ENCODE data around the gene RERE. TPM values are rescaled to one million over a fixed set of nuclear protein-coding genes. Genes with fewer than 3 reads are reported as not detected.
A peak's percentile ranks its signal among the peaks of the same experiment; 100 is the strongest.

The RERE gene
- total RNA-seq, 1 experiment from 2014 or later: 217 TPM

DNA sequence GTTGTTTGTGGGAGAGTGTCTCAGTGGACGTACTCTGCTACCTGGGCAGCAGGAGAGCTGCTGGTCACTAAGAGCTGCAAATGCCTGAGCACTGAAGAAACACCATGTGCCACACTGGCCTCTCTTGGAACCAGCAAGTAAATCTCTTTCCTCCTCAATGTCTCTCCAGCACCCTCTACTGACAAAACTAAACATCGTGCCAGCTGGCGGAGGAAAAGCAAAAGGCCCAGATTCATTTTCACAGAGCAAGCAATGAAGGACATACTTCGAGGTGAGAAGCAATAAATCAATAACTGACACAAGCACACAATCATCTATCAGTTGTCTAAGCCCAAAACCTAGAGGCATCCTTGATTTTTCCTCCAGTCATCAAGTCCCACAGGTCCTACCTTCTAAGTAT is 78.1 kb downstream of the RERE start:
- H3K9me3 ChIP-seq (ENCODE audit: control insufficient read depth, insufficient read depth, low read depth, low read length): peaks cover 8% of the 10 kb centered on the region; the same call in 1 of the 2 replicates
- no peaks in the 10 kb centered on the region for H3K27me3 ChIP-seq (ENCODE audit: control insufficient read depth, insufficient read depth, low read length)
- ChIA-PET CTCF (no interaction called here), POLR2A (no interaction called here)
- intact Hi-C loops (cut with micrococcal nuclease; ENCODE audit: unreplicated experiment): no loop called here
- BruUV-seq (replicated peaks): no TSS peak
- ATAC-seq (no peak), DNase-seq (ENCODE audit: low read depth, low spot score) (no peak)
- in situ Hi-C loops (cut with HindIII; ENCODE audit: low pct_unique_long_range_greater_than_20kb, low sequenced_read_pairs): no loop called here
- no peak overlapping the region for H3K27ac ChIP-seq (ENCODE audit: low read length)
- H3K4me3 ChIP-seq (ENCODE audit: low read depth in 2 of 2, low read length in 2 of 2): no peak overlapping the region
- TF ChIP-seq, protein P1, sequence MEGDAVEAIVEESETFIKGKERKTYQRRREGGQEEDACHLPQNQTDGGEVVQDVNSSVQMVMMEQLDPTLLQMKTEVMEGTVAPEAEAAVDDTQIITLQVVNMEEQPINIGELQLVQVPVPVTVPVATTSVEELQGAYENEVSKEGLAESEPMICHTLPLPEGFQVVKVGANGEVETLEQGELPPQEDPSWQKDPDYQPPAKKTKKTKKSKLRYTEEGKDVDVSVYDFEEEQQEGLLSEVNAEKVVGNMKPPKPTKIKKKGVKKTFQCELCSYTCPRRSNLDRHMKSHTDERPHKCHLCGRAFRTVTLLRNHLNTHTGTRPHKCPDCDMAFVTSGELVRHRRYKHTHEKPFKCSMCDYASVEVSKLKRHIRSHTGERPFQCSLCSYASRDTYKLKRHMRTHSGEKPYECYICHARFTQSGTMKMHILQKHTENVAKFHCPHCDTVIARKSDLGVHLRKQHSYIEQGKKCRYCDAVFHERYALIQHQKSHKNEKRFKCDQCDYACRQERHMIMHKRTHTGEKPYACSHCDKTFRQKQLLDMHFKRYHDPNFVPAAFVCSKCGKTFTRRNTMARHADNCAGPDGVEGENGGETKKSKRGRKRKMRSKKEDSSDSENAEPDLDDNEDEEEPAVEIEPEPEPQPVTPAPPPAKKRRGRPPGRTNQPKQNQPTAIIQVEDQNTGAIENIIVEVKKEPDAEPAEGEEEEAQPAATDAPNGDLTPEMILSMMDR (IDR thresholded peaks at IDR 0.05): peak; percentile 28
- TF ChIP-seq, protein P2, sequence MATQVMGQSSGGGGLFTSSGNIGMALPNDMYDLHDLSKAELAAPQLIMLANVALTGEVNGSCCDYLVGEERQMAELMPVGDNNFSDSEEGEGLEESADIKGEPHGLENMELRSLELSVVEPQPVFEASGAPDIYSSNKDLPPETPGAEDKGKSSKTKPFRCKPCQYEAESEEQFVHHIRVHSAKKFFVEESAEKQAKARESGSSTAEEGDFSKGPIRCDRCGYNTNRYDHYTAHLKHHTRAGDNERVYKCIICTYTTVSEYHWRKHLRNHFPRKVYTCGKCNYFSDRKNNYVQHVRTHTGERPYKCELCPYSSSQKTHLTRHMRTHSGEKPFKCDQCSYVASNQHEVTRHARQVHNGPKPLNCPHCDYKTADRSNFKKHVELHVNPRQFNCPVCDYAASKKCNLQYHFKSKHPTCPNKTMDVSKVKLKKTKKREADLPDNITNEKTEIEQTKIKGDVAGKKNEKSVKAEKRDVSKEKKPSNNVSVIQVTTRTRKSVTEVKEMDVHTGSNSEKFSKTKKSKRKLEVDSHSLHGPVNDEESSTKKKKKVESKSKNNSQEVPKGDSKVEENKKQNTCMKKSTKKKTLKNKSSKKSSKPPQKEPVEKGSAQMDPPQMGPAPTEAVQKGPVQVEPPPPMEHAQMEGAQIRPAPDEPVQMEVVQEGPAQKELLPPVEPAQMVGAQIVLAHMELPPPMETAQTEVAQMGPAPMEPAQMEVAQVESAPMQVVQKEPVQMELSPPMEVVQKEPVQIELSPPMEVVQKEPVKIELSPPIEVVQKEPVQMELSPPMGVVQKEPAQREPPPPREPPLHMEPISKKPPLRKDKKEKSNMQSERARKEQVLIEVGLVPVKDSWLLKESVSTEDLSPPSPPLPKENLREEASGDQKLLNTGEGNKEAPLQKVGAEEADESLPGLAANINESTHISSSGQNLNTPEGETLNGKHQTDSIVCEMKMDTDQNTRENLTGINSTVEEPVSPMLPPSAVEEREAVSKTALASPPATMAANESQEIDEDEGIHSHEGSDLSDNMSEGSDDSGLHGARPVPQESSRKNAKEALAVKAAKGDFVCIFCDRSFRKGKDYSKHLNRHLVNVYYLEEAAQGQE (IDR thresholded peaks at IDR 0.05; ENCODE audit: insufficient read depth in 1 of 2, low read depth in 2 of 2, low read length in 1 of 2): no peak
- no peaks in the 10 kb centered on the region for H3K4me1 ChIP-seq (ENCODE audit: control insufficient read depth, insufficient read depth, low read length)
- no peaks in the 10 kb centered on the region for H3K36me3 ChIP-seq (ENCODE audit: control insufficient read depth, insufficient read depth, low read length)

DNA sequence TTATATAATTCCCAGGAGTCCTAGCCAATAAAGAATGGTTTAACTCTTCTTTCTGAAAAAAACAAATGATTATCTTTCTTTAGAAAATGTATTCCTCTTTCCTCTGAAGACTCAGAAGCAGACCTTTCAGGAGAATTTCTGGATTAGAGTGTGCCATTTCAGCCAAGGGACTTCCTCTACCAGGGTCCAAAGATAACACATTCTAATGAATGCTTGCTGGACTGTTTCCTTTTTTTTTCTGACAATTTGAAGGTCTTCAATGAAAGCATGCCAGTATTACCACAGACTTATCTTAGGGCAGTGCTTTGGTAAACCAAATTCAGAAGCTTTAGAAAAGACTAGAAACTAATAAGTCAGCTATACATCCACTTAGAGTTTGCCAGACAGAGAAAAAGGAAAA is 80.5 kb downstream of the RERE start:
- CTCF ChIA-PET: interaction anchor here (0.6 kb wide), 1 partner anchor 97 kb away, joined by 4 read pairs; no protein-coding TSS in a partner anchor
- Histone ChIP-seq H3K9me3 (ENCODE audit: control insufficient read depth, insufficient read depth, low read depth, low read length) (peaks cover 11% of the 10 kb centered on the region; the same call in 1 of the 2 replicates), H3K27ac (ENCODE audit: low read length) (no peak overlapping the region), H3K27me3 (ENCODE audit: control insufficient read depth, insufficient read depth, low read length) (no peaks in the 10 kb centered on the region), H3K4me1 (ENCODE audit: control insufficient read depth, insufficient read depth, low read length) (no peaks in the 10 kb centered on the region), H3K36me3 (ENCODE audit: control insufficient read depth, insufficient read depth, low read length) (no peaks in the 10 kb centered on the region), H3K4me3 (ENCODE audit: low read depth in 2 of 2, low read length in 2 of 2) (no peak overlapping the region)
- DNase-seq (ENCODE audit: low read depth, low spot score) (no peak), ATAC-seq (no peak)
- BruUV-seq (replicated peaks): no TSS peak
- in situ Hi-C loops (cut with HindIII; ENCODE audit: low pct_unique_long_range_greater_than_20kb, low sequenced_read_pairs): no loop called here
- POLR2A ChIA-PET: no interaction called here
- intact Hi-C loops (cut with micrococcal nuclease; ENCODE audit: unreplicated experiment): no loop called here
- TF ChIP-seq POLR2AphosphoS5 (IDR thresholded peaks at IDR 0.05; ENCODE audit: low read depth, low read length): no peak
- no peak for TF ChIP-seq SIN3A (IDR thresholded peaks at IDR 0.05; ENCODE audit: borderline replicate concordance, insufficient read depth, low read depth, low read length)
- TF ChIP-seq, protein P1 (IDR thresholded peaks at IDR 0.05): no peak
- TF ChIP-seq TCF7L2 (IDR thresholded peaks at IDR 0.05; ENCODE audit: low read depth, low read length): no peak
- TF ChIP-seq, protein P2 (IDR thresholded peaks at IDR 0.05; ENCODE audit: insufficient read depth in 1 of 2, low read depth in 2 of 2, low read length in 1 of 2): no peak

All from Panc1 (cell line).